ENCODE results near the gene AFAP1L2. TPM values are rescaled to one million over a fixed set of nuclear protein-coding genes. Genes with fewer than 3 reads are reported as not detected.

The AFAP1L2 gene
- total and polyA plus RNA-seq, 2 experiments from 2014 or later = not detected

- Histone ChIP-seq H3K9me3 (ENCODE audit: low read depth) (no peaks in the 10 kb centered on the region), H3K9me2 (ENCODE audit: insufficient read depth) (no peaks in the 10 kb centered on the region), H3F3A (ENCODE audit: insufficient read depth) (no peaks in the 10 kb centered on the region), H3K27ac (no peak overlapping the region), H2AFZ (no peak overlapping the region), H3K4me3 (no peak overlapping the region), H3K27me3 (replicated peaks; ENCODE audit: insufficient read depth) (peaks cover 4% of the 10 kb centered on the region; the same call in 1 of the 2 replicates), H3K4me2 (ENCODE audit: unreplicated experiment) (no peak overlapping the region), H3K4me1 (ENCODE audit: insufficient read depth) (no peaks in the 10 kb centered on the region), H3K79me2 (ENCODE audit: insufficient read depth) (no peaks in the 10 kb centered on the region), H3K9ac (no peak overlapping the region), H4K20me1 (ENCODE audit: insufficient read depth) (no peaks in the 10 kb centered on the region), H3K36me3 (ENCODE audit: low read depth) (no peaks in the 10 kb centered on the region)
- no peak for DNase-seq
- no peak for TF ChIP-seq EZH2phosphoT487 (IDR thresholded peaks at IDR 0.05; ENCODE audit: insufficient read depth, low read depth)
- no peak for TF ChIP-seq EZH2 (IDR thresholded peaks at IDR 0.05; ENCODE audit: insufficient read depth, poor library complexity, severe bottlenecking)
- in situ Hi-C loops (cut with MboI) = no loop called here
- 77 to 100% methylated on average over 3 to 4 of the region's 7 CpGs for WGBS, 2 experiments (ENCODE audit: low coverage in 1 of 2, low lambda C conversion rate in 2 of 2, missing lambda C conversion rate in 2 of 2)
Observed at GRCh38 chr10:114252883-114253282, 151.4 kb downstream of the AFAP1L2 start.

GRCh38 chr10:114252092-114252491, 152.2 kb downstream of the AFAP1L2 start:
- Histone ChIP-seq H3K79me2 (ENCODE audit: insufficient read depth) (no peaks in the 10 kb centered on the region), H4K20me1 (ENCODE audit: insufficient read depth) (no peaks in the 10 kb centered on the region), H3K9ac (no peak overlapping the region), H3K9me2 (ENCODE audit: insufficient read depth) (no peaks in the 10 kb centered on the region), H3K27ac (no peak overlapping the region), H3K36me3 (ENCODE audit: low read depth) (no peaks in the 10 kb centered on the region), H3K27me3 (replicated peaks; ENCODE audit: insufficient read depth) (peaks cover 4% of the 10 kb centered on the region; the same call in 1 of the 2 replicates), H3K9me3 (ENCODE audit: low read depth) (no peaks in the 10 kb centered on the region), H3K4me1 (ENCODE audit: insufficient read depth) (no peaks in the 10 kb centered on the region), H2AFZ (no peak overlapping the region), H3F3A (ENCODE audit: insufficient read depth) (no peaks in the 10 kb centered on the region), H3K4me3 (no peak overlapping the region), H3K4me2 (ENCODE audit: unreplicated experiment) (no peak overlapping the region)
- WGBS, 2 experiments (ENCODE audit: low coverage in 1 of 2, low lambda C conversion rate in 2 of 2, missing lambda C conversion rate in 2 of 2) = 96% methylated on average over 5 of the region's 5 CpGs
- in situ Hi-C loops (cut with MboI) = no loop called here
- no peak for DNase-seq
- TF ChIP-seq EZH2 (IDR thresholded peaks at IDR 0.05; ENCODE audit: insufficient read depth, poor library complexity, severe bottlenecking) = no peak
- TF ChIP-seq EZH2phosphoT487 (IDR thresholded peaks at IDR 0.05; ENCODE audit: insufficient read depth, low read depth) = no peak

DNA sequence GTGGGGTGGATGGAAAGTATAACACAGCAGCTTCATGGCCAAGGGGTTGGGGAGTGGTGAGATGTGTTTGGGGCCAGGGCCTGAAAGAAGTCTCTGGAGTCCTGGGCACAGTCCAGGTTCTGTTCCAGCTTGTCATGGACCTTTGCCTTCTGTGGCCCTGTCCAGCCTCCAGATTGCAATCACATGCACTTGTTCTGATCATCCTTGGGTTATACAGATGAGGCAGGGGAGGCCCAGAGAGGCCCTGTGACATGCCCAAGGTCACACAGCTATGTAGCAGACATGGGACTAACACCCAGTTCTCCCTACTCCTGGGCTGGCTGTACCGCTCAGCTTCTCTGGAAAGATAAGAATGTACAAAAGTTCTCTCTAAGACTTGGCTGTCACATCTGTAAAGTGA, 153.6 kb downstream of the AFAP1L2 start:
- Histone ChIP-seq H3K4me1 (ENCODE audit: insufficient read depth) (no peaks in the 10 kb centered on the region), H3K27me3 (replicated peaks; ENCODE audit: insufficient read depth) (peaks cover 7% of the 10 kb centered on the region; the same call in 1 of the 2 replicates), H2AFZ (no peak overlapping the region), H3K9ac (no peak overlapping the region), H3K9me3 (ENCODE audit: low read depth) (no peaks in the 10 kb centered on the region), H3K9me2 (ENCODE audit: insufficient read depth) (no peaks in the 10 kb centered on the region), H3F3A (ENCODE audit: insufficient read depth) (no peaks in the 10 kb centered on the region), H4K20me1 (ENCODE audit: insufficient read depth) (no peaks in the 10 kb centered on the region), H3K4me2 (ENCODE audit: unreplicated experiment) (no peak overlapping the region), H3K79me2 (ENCODE audit: insufficient read depth) (no peaks in the 10 kb centered on the region), H3K4me3 (no peak overlapping the region), H3K27ac (no peak overlapping the region), H3K36me3 (ENCODE audit: low read depth) (no peaks in the 10 kb centered on the region)
- no peak for DNase-seq
- TF ChIP-seq EZH2phosphoT487 (IDR thresholded peaks at IDR 0.05; ENCODE audit: insufficient read depth, low read depth) = no peak
- no peak for TF ChIP-seq EZH2 (IDR thresholded peaks at IDR 0.05; ENCODE audit: insufficient read depth, poor library complexity, severe bottlenecking)
- WGBS, 2 experiments (ENCODE audit: low coverage in 1 of 2, low lambda C conversion rate in 2 of 2, missing lambda C conversion rate in 2 of 2) = 92 to 95% methylated on average over 1 of the region's 1 CpG
- in situ Hi-C loops (cut with MboI) = no loop called here

- Histone ChIP-seq H3K27me3 (replicated peaks; ENCODE audit: insufficient read depth) (peaks cover 9% of the 10 kb centered on the region), H3K9me3 (ENCODE audit: low read depth) (no peaks in the 10 kb centered on the region), H4K20me1 (ENCODE audit: insufficient read depth) (no peaks in the 10 kb centered on the region), H3K9ac (no peak overlapping the region), H3K36me3 (ENCODE audit: low read depth) (no peaks in the 10 kb centered on the region), H3K27ac (no peak overlapping the region), H3K79me2 (ENCODE audit: insufficient read depth) (no peaks in the 10 kb centered on the region), H3K9me2 (ENCODE audit: insufficient read depth) (no peaks in the 10 kb centered on the region), H2AFZ (no peak overlapping the region), H3K4me2 (ENCODE audit: unreplicated experiment) (no peak overlapping the region), H3K4me3 (no peak overlapping the region), H3F3A (ENCODE audit: insufficient read depth) (no peaks in the 10 kb centered on the region), H3K4me1 (ENCODE audit: insufficient read depth) (no peaks in the 10 kb centered on the region)
- in situ Hi-C loops (cut with MboI) = no loop called here
- no peak for TF ChIP-seq EZH2phosphoT487 (IDR thresholded peaks at IDR 0.05; ENCODE audit: insufficient read depth, low read depth)
- TF ChIP-seq EZH2 (IDR thresholded peaks at IDR 0.05; ENCODE audit: insufficient read depth, poor library complexity, severe bottlenecking) = no peak
- 77 to 84% methylated on average over 6 of the region's 6 CpGs for WGBS, 2 experiments (ENCODE audit: low coverage in 1 of 2, low lambda C conversion rate in 2 of 2, missing lambda C conversion rate in 2 of 2)
- DNase-seq = no peak
Observed at GRCh38 chr10:114250236-114250635, 154.1 kb downstream of the AFAP1L2 start.
